Fibroblast of lung (primary cell): ENCODE data around the gene KCP.

Experiments
- EZH2 ChIP-seq: IDR thresholded peaks from 2 replicates; pipeline ENCODE4 v1.5.1; 2012; ENCODE audit warnings: low read length, control low read depth, mild to moderate bottlenecking; ENCODE audit errors: missing control alignments
- TF ChIP-seq, protein P1 (sequence below), 2 donors: IDR thresholded peaks in 1 of 2; conservative IDR thresholded peaks in 1 of 2; 1 replicate in 1 of 2; 2 replicates in 1 of 2; pipeline ENCODE4 v1.5.1; 2011 to 2012; ENCODE audit warnings: low read length in 2 of 2, control low read depth in 1 of 2, inconsistent platforms in 1 of 2, low read depth in 1 of 2, mild to moderate bottlenecking in 1 of 2

DNA sequence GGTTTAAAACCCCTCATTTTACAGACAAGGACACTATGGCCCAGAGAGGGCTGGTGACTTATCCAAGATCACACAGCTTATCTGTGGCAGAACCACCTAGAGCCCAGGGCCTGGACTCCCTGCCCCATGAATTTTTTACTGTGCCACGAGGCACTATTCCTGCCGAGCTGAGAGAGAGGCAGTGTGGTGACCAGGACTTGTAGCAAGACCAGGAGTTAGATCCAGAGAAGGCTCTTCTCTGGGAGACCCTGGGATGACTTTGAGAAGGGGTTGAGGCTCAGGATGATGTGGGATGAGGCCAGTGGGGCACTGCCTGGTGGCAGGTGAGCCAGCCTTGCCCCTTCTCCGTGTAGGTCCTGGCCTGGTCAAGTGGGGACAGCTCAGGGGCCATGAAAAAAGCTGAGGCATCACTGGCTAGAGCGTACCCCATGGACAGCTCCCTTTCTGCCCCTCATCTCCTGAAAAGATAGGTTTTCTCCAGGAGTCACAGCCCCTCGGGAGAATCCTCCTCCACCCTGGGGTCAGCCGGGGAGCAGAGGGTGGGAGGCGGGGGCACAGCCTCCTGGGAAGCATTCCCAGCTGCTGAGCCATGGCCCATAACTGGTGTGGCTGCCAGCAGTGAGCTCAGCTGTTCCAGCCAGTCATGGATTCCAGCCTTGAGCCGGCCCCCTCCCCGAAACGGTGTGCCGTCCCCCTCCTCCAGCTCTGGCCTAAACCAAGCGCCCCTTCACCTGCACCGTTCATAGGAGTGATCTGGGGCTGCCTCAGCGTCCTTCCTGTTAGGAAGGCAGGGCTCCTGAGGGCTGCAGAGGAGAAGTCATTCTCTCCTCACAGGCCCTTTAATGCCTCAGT lies 74.5 kb downstream of the KCP start:
- no peak for TF ChIP-seq EZH2
- TF ChIP-seq, protein P1, sequence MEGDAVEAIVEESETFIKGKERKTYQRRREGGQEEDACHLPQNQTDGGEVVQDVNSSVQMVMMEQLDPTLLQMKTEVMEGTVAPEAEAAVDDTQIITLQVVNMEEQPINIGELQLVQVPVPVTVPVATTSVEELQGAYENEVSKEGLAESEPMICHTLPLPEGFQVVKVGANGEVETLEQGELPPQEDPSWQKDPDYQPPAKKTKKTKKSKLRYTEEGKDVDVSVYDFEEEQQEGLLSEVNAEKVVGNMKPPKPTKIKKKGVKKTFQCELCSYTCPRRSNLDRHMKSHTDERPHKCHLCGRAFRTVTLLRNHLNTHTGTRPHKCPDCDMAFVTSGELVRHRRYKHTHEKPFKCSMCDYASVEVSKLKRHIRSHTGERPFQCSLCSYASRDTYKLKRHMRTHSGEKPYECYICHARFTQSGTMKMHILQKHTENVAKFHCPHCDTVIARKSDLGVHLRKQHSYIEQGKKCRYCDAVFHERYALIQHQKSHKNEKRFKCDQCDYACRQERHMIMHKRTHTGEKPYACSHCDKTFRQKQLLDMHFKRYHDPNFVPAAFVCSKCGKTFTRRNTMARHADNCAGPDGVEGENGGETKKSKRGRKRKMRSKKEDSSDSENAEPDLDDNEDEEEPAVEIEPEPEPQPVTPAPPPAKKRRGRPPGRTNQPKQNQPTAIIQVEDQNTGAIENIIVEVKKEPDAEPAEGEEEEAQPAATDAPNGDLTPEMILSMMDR (conservative IDR thresholded peaks at IDR 0.05 in 1 of 2, IDR thresholded peaks at IDR 0.05 in 1 of 2; ENCODE audit: low read depth in 1 of 2, low read length in 2 of 2), result no peak
